Trophoblast cell (in vitro differentiated cells and primary cell): ENCODE results near the gene GLRB.

Source experiments
- DNase-seq, 2 donors: peaks; one replicate each; pipeline ENCODE4 v3.0.0-alpha.2; 2016
- H2AFZ ChIP-seq: 2 replicates; pipeline ENCODE4 v1.6.1; 2013; ENCODE audit warnings: low read length, moderate library complexity, mild to moderate bottlenecking; ENCODE audit not compliant: insufficient read depth, poor library complexity
- H2AK5ac ChIP-seq: 2 replicates; pipeline ENCODE4 v1.6.1; 2013; ENCODE audit warnings: mild to moderate bottlenecking, low read length
- H2BK120ac ChIP-seq: 2 replicates; pipeline ENCODE4 v1.6.1; 2013; ENCODE audit warnings: low read length, mild to moderate bottlenecking, moderate library complexity; ENCODE audit not compliant: insufficient read depth, poor library complexity
- H2BK12ac ChIP-seq: 2 replicates; pipeline ENCODE4 v1.6.1; 2013; ENCODE audit warnings: mild to moderate bottlenecking, low read length, moderate library complexity
- H2BK5ac ChIP-seq: 2 replicates; pipeline ENCODE4 v1.6.1; 2013; ENCODE audit warnings: low read length, low read depth, moderate library complexity, mild to moderate bottlenecking; ENCODE audit not compliant: poor library complexity
- H3K14ac ChIP-seq: 2 replicates; pipeline ENCODE4 v1.6.1; 2013; ENCODE audit warnings: mild to moderate bottlenecking, low read length
- H3K18ac ChIP-seq: 2 replicates; pipeline ENCODE4 v1.6.1; 2013; ENCODE audit warnings: mild to moderate bottlenecking, low read length
- H3K23ac ChIP-seq: 2 replicates; pipeline ENCODE4 v1.6.1; 2013; ENCODE audit warnings: low read length
- H3K27ac ChIP-seq: 2 replicates; pipeline ENCODE4 v1.5.1; 2013; ENCODE audit warnings: low read depth, mild to moderate bottlenecking, inconsistent platforms, low read length, moderate library complexity
- H3K27me3 ChIP-seq: 2 replicates; pipeline ENCODE4 v1.6.1; 2013; ENCODE audit warnings: inconsistent platforms, mild to moderate bottlenecking, low read length, moderate library complexity; ENCODE audit not compliant: insufficient read depth
- H3K36me3 ChIP-seq, 2 experiments: 1 replicate in 1 of 2; 2 replicates in 1 of 2; pipeline ENCODE4 v1.6.1; 2013; ENCODE audit warnings: low read length in 2 of 2, mild to moderate bottlenecking in 2 of 2, moderate library complexity in 1 of 2; ENCODE audit not compliant: insufficient read depth in 2 of 2, control insufficient read depth in 1 of 2
- H3K4ac ChIP-seq: 2 replicates; pipeline ENCODE4 v1.6.1; 2013; ENCODE audit warnings: low read depth, mild to moderate bottlenecking, low read length, moderate library complexity
- H3K4me1 ChIP-seq, 2 experiments: 1 replicate in 1 of 2; 2 replicates in 1 of 2; pipeline ENCODE4 v1.6.1; 2013; ENCODE audit warnings: low read length in 2 of 2, mild to moderate bottlenecking in 2 of 2, moderate library complexity in 1 of 2; ENCODE audit not compliant: insufficient read depth in 2 of 2, control insufficient read depth in 1 of 2
- H3K4me2 ChIP-seq: 2 replicates; pipeline ENCODE4 v1.6.1; 2013; ENCODE audit warnings: inconsistent platforms, mild to moderate bottlenecking, low read length, moderate library complexity
- H3K4me3 ChIP-seq: 2 replicates; pipeline ENCODE4 v1.5.1; 2013; ENCODE audit warnings: mild to moderate bottlenecking, low read depth, low read length, inconsistent platforms
- H3K79me1 ChIP-seq: one replicate; pipeline ENCODE4 v1.6.1; 2013; ENCODE audit warnings: low read length
- H3K79me2 ChIP-seq: 2 replicates; pipeline ENCODE4 v1.6.1; 2013; ENCODE audit warnings: low read length, mild to moderate bottlenecking; ENCODE audit not compliant: control insufficient read depth, insufficient read depth, poor library complexity
- H3K9ac ChIP-seq: 2 replicates; pipeline ENCODE4 v1.6.1; 2013; ENCODE audit warnings: mild to moderate bottlenecking, low read length
- H3K9me3 ChIP-seq: 2 replicates; pipeline ENCODE4 v1.6.1; 2013; ENCODE audit warnings: low read depth, mild to moderate bottlenecking, control low read depth, inconsistent platforms, low read length; ENCODE audit not compliant: insufficient read depth
- H4K12ac ChIP-seq: 2 replicates; pipeline ENCODE4 v1.6.1; 2013; ENCODE audit warnings: low read depth, mild to moderate bottlenecking, low read length, moderate library complexity
- H4K8ac ChIP-seq: 2 replicates; pipeline ENCODE4 v1.6.1; 2013; ENCODE audit warnings: low read depth, mild to moderate bottlenecking, low read length, moderate library complexity
- H4K91ac ChIP-seq: one replicate; pipeline ENCODE4 v1.6.1; 2013; ENCODE audit warnings: low read depth, mild to moderate bottlenecking, low read length, moderate library complexity
- WGBS: extraction: QIAGEN DNeasy Blood & Tissue Kit; methylation state at CpG from one replicate; pipeline ENCODE4 v1.1.7; 2013; ENCODE audit warnings: missing lambda C conversion rate; ENCODE audit not compliant: insufficient read length, insufficient coverage; ENCODE audit errors: extremely low coverage; 5-methylcytosine and 5-hydroxymethylcytosine counted together

GLRB gene

DNA sequence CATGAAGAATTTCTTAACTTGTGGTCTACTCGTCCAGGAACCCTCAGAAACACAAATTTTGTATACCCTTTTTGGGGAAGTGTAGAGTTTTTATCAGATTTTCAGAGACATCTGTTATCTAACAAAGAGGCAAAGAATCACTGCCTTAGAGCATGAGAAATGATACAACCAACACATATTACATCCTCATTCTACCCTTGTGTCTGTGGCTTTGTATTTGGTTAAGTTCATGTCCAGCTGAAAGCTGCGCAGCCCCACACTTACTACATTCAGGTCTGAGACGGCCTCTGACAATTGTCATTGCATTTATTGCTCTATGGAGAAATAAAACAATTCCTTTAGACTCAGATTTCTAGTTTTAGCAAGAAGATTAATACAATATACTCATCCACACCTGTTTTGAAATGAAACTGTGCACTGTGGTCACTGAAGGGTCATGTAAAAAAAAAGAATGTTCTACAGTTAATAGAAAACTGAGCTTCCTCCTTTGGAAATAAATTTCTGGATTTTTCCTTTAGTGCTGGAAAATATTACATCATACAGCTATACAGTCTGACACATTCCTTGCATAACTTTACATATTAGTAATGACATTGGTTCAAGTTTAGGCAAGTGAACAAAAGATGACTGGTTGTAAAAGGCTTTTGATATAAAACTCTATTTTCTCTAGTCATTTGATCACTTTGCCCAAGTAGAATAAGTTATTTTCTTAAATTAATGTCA, 39.8 kb downstream of the GLRB start:
- Histone ChIP-seq H2AK5ac (no peak overlapping the region), H2BK120ac (peak overlapping the region; percentile 33), H3K9ac (no peak overlapping the region), H3K4ac (no peak overlapping the region), H3K4me3 (no peak overlapping the region), H3K23ac (no peak overlapping the region), H3K18ac (no peak overlapping the region), H3K79me2 (no peaks in the 10 kb centered on the region), H3K4me1 (no peaks in the 10 kb centered on the region), H3K14ac (no peak overlapping the region), H3K9me3 (no peaks in the 10 kb centered on the region), H4K8ac (no peak overlapping the region), H3K27me3 (no peaks in the 10 kb centered on the region), H3K27ac (no peak overlapping the region), H4K12ac (no peak overlapping the region), H4K91ac (no peak overlapping the region), H2BK5ac (no peak overlapping the region), H3K4me2 (no peak overlapping the region), H3K79me1 (no peaks in the 10 kb centered on the region), H3K36me3 (no peaks in the 10 kb centered on the region), H2AFZ (no peak overlapping the region), H2BK12ac (no peak overlapping the region)
- DNase-seq = peak in 1 of 2 donors; percentile 45
- WGBS = no CpG with 5 or more reads among the region's 3 CpGs

DNA sequence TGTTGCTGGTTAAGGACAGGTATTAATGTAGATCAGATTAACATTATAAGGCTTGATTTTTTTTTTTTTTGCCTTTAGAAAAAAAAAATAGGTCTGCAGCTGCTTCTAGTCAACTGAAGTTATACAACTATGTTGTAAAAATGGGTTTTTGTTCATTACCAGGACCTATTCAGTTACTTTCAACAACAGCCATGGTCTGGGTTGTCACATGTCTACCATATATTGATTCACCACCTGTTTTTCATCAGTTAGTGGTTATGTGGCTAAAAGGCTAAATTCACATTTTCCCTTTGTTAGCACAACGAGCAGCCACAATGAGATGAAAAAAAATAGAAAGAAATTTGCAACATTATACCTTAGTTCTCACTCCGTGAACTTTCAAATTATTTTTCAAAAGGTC, 45.5 kb downstream of the GLRB start:
- no peak overlapping the region for H3K4me3 ChIP-seq
- H3K4ac ChIP-seq = no peak overlapping the region
- no peak overlapping the region for H3K4me2 ChIP-seq
- no peak overlapping the region for H2BK120ac ChIP-seq
- WGBS = no CpG with 5 or more reads among the region's 2 CpGs
- no peaks in the 10 kb centered on the region for H3K27me3 ChIP-seq
- no peak overlapping the region for H2AFZ ChIP-seq
- H3K23ac ChIP-seq = no peak overlapping the region
- H3K9ac ChIP-seq = no peak overlapping the region
- no peak overlapping the region for H4K12ac ChIP-seq
- no peak overlapping the region for H4K8ac ChIP-seq
- H3K9me3 ChIP-seq = no peaks in the 10 kb centered on the region
- no peak overlapping the region for H2BK12ac ChIP-seq
- H3K79me1 ChIP-seq = no peaks in the 10 kb centered on the region
- H2BK5ac ChIP-seq = no peak overlapping the region
- no peak overlapping the region for H3K14ac ChIP-seq
- H3K18ac ChIP-seq = no peak overlapping the region
- no peaks in the 10 kb centered on the region for H3K79me2 ChIP-seq
- no peaks in the 10 kb centered on the region for H3K36me3 ChIP-seq
- H2AK5ac ChIP-seq = no peak overlapping the region
- H4K91ac ChIP-seq = no peak overlapping the region
- no peak overlapping the region for H3K27ac ChIP-seq
- H3K4me1 ChIP-seq = no peaks in the 10 kb centered on the region
- DNase-seq = no peak

DNA sequence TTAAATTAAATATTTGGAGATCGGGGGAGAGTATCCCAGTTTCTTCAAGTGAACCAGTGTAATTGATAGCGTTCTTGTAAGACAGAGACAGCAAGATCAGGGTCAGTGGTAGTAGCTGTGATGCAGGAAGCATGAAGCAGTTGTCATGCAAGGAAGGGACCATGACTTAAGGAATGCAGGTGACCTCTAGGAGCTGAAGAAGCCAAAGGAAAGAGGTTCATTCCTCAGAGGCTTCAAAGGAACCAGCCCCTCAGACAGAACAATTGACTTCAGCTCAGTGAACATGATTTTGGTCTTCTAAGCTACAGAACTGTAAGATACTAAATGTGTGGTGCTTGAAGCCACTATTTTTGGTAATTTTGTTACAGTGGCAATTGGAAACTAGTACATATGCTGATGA, 51.6 kb downstream of the GLRB start:
- whole genome bisulfite sequencing = no CpG with 5 or more reads among the region's 2 CpGs
- no peaks in the 10 kb centered on the region for H3K9me3 ChIP-seq
- no peak overlapping the region for H3K14ac ChIP-seq
- DNase-seq = no peak
- no peak overlapping the region for H3K4ac ChIP-seq
- H2BK5ac ChIP-seq = no peak overlapping the region
- H3K18ac ChIP-seq = no peak overlapping the region
- no peaks in the 10 kb centered on the region for H3K79me2 ChIP-seq
- no peaks in the 10 kb centered on the region for H3K27me3 ChIP-seq
- no peak overlapping the region for H4K8ac ChIP-seq
- no peak overlapping the region for H2AFZ ChIP-seq
- H3K9ac ChIP-seq = no peak overlapping the region
- no peaks in the 10 kb centered on the region for H3K4me1 ChIP-seq
- H3K4me2 ChIP-seq = no peak overlapping the region
- no peak overlapping the region for H3K27ac ChIP-seq
- H3K4me3 ChIP-seq = no peak overlapping the region
- no peak overlapping the region for H2BK12ac ChIP-seq
- H4K12ac ChIP-seq = no peak overlapping the region
- H4K91ac ChIP-seq = no peak overlapping the region
- no peak overlapping the region for H2AK5ac ChIP-seq
- no peak overlapping the region for H2BK120ac ChIP-seq
- H3K23ac ChIP-seq = no peak overlapping the region
- no peaks in the 10 kb centered on the region for H3K79me1 ChIP-seq
- H3K36me3 ChIP-seq = no peaks in the 10 kb centered on the region

DNA sequence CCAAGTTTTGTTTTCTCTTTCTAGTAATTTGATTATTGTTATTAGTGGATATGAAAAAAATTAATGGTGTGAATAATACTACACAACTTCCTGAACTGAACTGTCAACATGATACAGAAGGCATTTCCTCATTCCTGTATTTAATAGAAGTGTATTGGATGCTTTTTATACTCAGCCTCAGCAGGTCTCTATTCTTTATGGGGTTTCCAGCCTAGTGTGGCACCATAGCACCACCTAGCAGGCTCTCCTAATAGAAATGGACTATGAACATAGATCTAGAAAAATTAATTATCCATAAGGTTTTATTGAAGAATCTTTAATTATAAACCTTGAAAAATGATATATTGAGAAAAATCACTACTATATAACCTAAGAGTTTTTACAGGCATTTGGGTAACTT, 52.4 kb downstream of the GLRB start:
- no peak overlapping the region for H2AK5ac ChIP-seq
- no peak overlapping the region for H2BK12ac ChIP-seq
- no peak overlapping the region for H2BK5ac ChIP-seq
- H3K9me3 ChIP-seq = no peaks in the 10 kb centered on the region
- H2BK120ac ChIP-seq = no peak overlapping the region
- no peak for DNase-seq
- no peaks in the 10 kb centered on the region for H3K79me1 ChIP-seq
- no peak overlapping the region for H3K27ac ChIP-seq
- H3K4me1 ChIP-seq = no peaks in the 10 kb centered on the region
- no peaks in the 10 kb centered on the region for H3K79me2 ChIP-seq
- no peak overlapping the region for H3K14ac ChIP-seq
- no peak overlapping the region for H3K9ac ChIP-seq
- H3K4me2 ChIP-seq = no peak overlapping the region
- H3K27me3 ChIP-seq = no peaks in the 10 kb centered on the region
- H3K36me3 ChIP-seq = no peaks in the 10 kb centered on the region
- H2AFZ ChIP-seq = no peak overlapping the region
- no peak overlapping the region for H3K23ac ChIP-seq
- no peak overlapping the region for H3K4ac ChIP-seq
- no peak overlapping the region for H4K12ac ChIP-seq
- H4K91ac ChIP-seq = no peak overlapping the region
- no peak overlapping the region for H4K8ac ChIP-seq
- no peak overlapping the region for H3K18ac ChIP-seq
- H3K4me3 ChIP-seq = no peak overlapping the region
